Small intestine (tissue), 7 donors: ENCODE results near the gene BABAM2. TPM values are rescaled to one million over a fixed set of nuclear protein-coding genes. Genes with fewer than 3 reads are reported as not detected.
"Not testable (repeated sequence)": the region's sequence is repeated elsewhere in the genome, so short reads cannot be mapped to it uniquely, and the experiment has no call there.

ENCODE experiments used
- DNase-seq, 2 donors: peaks; one replicate each; pipeline versions ENCODE4 v3.0.0 to v3.0.0-alpha.2; 2013
- FAIRE-seq: peaks from 2 replicates; lab custom pipeline; 2012; peaks lifted over from hg19 to GRCh38; lab: Jason Lieb, UNC
- H3K27ac ChIP-seq, 3 donors: one replicate each; pipeline ENCODE4 v1.5.1; 2013; ENCODE audit warnings: low read length in 2 of 3, mild to moderate bottlenecking in 2 of 3, control low read depth in 1 of 3, inconsistent platforms in 1 of 3, low read depth in 1 of 3, moderate library complexity in 1 of 3
- H3K27me3 ChIP-seq, 3 donors: one replicate each; pipeline ENCODE4 v1.6.1; 2013; ENCODE audit warnings: low read length in 3 of 3, inconsistent platforms in 1 of 3; ENCODE audit not compliant: control insufficient read depth in 3 of 3, insufficient read depth in 3 of 3
- H3K36me3 ChIP-seq, 3 donors: one replicate each; pipeline ENCODE4 v1.6.1; 2013; ENCODE audit warnings: low read length in 3 of 3, inconsistent platforms in 1 of 3, low read depth in 1 of 3, mild to moderate bottlenecking in 1 of 3, moderate library complexity in 1 of 3; ENCODE audit not compliant: control insufficient read depth in 3 of 3, insufficient read depth in 2 of 3
- H3K4me1 ChIP-seq, 3 donors: one replicate each; pipeline ENCODE4 v1.6.1; 2013; ENCODE audit warnings: low read length in 2 of 3, inconsistent platforms in 1 of 3, low read depth in 1 of 3, mild to moderate bottlenecking in 1 of 3, moderate library complexity in 1 of 3; ENCODE audit not compliant: control insufficient read depth in 3 of 3, insufficient read depth in 2 of 3
- H3K4me3 ChIP-seq, 3 donors: one replicate each; pipeline ENCODE4 v1.5.1; 2013; ENCODE audit warnings: low read length in 3 of 3, control low read depth in 1 of 3, inconsistent platforms in 1 of 3, low read depth in 1 of 3, mild to moderate bottlenecking in 1 of 3, moderate library complexity in 1 of 3
- H3K9me3 ChIP-seq, 2 donors: one replicate each; pipeline ENCODE4 v1.6.1; 2013; ENCODE audit warnings: low read depth in 1 of 2, low read length in 1 of 2; ENCODE audit not compliant: control insufficient read depth in 2 of 2, insufficient read depth in 1 of 2
- WGBS, 3 donors: extraction: QIAGEN DNeasy Blood & Tissue Kit; methylation state at CpG; one replicate each; pipeline ENCODE4 v1.1.7; 2013; 5-methylcytosine and 5-hydroxymethylcytosine counted together
- polyA plus RNA-seq, 4 donors: library from polyadenylated mRNA; stranded (reverse) in 3 of 4; unstranded in 1 of 4; fragments of 200-250 nt in 3 of 4; fragments of 120-200 nt in 1 of 4; gene quantifications; one replicate each; pipeline versions ENCODE4 v1.2.1 to v1.2.3, GENCODE V29; 2013
- donor health status: healthy with polysubstance abuse.
- donor health status: control.
- donor health status: control.
- donor health status: Bipolar disorder and iron deficiency.
- donor health status: healthy.

The BABAM2 gene
- polyA plus RNA-seq, 4 donors: 19.5 to 38.6 (median 21.5) TPM

DNA sequence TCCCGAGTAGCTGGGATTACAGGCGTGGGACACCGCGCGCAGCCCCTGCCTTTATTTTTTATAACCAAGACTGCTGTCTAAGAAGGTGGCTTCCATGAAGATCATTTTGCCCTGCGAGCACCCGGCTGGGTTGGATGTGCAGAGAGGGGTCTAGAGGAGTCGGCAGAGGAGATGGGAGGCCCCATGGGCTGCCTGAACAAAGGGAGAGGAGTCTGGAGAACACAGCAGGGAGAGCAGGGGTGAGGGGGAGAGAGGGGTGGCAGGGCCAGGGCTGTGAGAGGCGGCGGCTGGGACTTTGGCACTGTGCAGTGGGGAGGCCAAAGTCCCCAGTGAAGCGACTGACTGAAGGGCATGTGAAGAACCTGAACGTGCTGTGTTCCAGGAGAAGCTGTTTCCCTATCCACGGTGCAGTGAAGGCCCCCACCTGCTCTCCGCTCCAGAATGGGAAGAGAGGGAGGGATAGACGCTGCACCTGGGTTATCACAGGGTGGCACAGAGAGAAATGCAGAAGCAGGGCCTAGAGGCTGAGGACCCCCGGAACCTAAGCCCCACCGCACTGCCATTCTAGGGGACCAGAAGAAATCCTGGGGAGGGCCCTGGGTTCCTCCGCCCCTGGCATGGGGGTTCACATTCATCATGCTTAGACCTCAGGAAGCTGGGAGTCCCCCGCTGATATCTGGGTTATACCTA lies 477.3 kb downstream of the BABAM2 start:
- no peaks in the 10 kb centered on the region for H3K27me3 ChIP-seq
- peak overlapping the region in 2 of 3 donors; percentile 76 to 97 for H3K27ac ChIP-seq
- FAIRE-seq: no peak
- H3K4me1 ChIP-seq: peaks cover 5 to 47% (median 8%) of the 10 kb centered on the region in 3 donors
- no peak overlapping the region for H3K4me3 ChIP-seq
- 65 to 77% (median 72%) methylated on average over 17 to 19 of the region's 19 CpGs for WGBS, 3 donors
- peak; percentile 79 to 82 for DNase-seq
- no peaks in the 10 kb centered on the region for H3K36me3 ChIP-seq
- H3K9me3 ChIP-seq: no peaks in the 10 kb centered on the region

- no peaks in the 10 kb centered on the region for H3K36me3 ChIP-seq
- peaks cover 5 to 47% (median 8%) of the 10 kb centered on the region in 3 donors for H3K4me1 ChIP-seq
- DNase-seq (no peak), FAIRE-seq (no peak)
- no peaks in the 10 kb centered on the region for H3K9me3 ChIP-seq
- no peaks in the 10 kb centered on the region for H3K27me3 ChIP-seq
- no peak overlapping the region for H3K4me3 ChIP-seq
- peak overlapping the region in 1 of 3 donors; percentile 64 for H3K27ac ChIP-seq
- WGBS, 3 donors: 76 to 87% (median 86%) methylated on average over 9 of the region's 9 CpGs
These were observed 477.8 kb downstream of the BABAM2 start for GRCh38 chr2:28368357-28368798.

DNA sequence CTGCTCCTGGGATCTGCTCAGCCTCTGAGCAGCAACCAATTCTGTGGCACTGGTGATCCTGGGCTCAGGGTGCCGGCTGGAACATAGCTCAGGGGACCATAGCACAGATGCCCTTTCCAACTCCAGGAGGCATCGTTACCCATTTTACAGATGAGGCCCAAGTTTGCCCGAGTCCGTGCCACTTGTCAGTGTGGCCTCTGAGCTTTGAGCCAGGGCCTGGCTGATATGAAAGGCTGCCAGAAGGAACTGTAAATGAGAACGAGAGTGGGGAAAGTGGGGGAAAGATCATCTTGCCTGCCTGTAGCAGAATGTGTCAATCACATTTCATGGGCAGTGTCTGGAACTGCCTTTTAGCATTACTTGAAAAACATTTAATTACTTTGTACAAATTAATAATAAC lies 478.8 kb downstream of the BABAM2 start:
- Histone ChIP-seq H3K27ac (peak overlapping the region in 2 of 3 donors; percentile 85 to 89), H3K4me1 (peaks cover 5 to 47% (median 8%) of the 10 kb centered on the region in 3 donors), H3K36me3 (no peaks in the 10 kb centered on the region), H3K4me3 (no peak overlapping the region), H3K27me3 (no peaks in the 10 kb centered on the region), H3K9me3 (no peaks in the 10 kb centered on the region)
- no peak for FAIRE-seq
- DNase-seq: peak in 1 of 2 donors; percentile 86
- 25 to 56% (median 42%) methylated on average over 5 of the region's 5 CpGs for WGBS, 3 donors

GRCh38 chr2:28370354-28370753 lies 479.8 kb downstream of the BABAM2 start:
- Histone ChIP-seq H3K27ac (peak overlapping the region in 2 of 3 donors; percentile 85 to 89), H3K9me3 (no peaks in the 10 kb centered on the region), H3K4me1 (peaks cover 5 to 38% (median 10%) of the 10 kb centered on the region in 3 donors), H3K36me3 (no peaks in the 10 kb centered on the region), H3K4me3 (no peak overlapping the region), H3K27me3 (no peaks in the 10 kb centered on the region)
- DNase-seq: peak in 1 of 2 donors; percentile 91
- WGBS, 3 donors: 38 to 66% (median 55%) methylated on average over 3 of the region's 3 CpGs
- FAIRE-seq: no peak

DNA sequence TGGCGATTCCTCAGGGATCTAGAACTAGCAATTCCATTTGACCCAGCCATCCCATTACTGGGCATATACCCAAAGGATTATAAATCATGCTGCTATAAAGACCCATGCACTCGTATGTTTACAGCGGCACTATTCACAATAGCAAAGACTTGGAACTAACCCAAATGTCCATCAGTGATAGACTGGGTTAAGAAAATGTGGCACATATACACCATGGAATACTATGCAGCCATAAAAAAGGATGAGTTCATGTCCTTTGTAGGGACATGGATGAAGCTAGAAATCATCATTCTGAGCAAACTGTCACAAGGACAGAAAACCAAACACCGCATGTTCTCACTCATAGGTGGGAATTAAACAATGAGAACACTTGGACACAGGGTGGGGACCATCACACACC lies 481.2 kb downstream of the BABAM2 start:
- H3K4me1 ChIP-seq: peaks cover 5 to 37% (median 18%) of the 10 kb centered on the region in 3 donors
- 52 to 71% (median 67%) methylated on average over 4 of the region's 4 CpGs for WGBS, 3 donors
- H3K4me3 ChIP-seq, FAIRE-seq, H3K27ac ChIP-seq, H3K36me3 ChIP-seq, H3K27me3 ChIP-seq, H3K9me3 ChIP-seq, DNase-seq: not testable (repeated sequence)

- no peaks in the 10 kb centered on the region for H3K36me3 ChIP-seq
- DNase-seq (no peak), FAIRE-seq (no peak)
- no peaks in the 10 kb centered on the region for H3K27me3 ChIP-seq
- H3K4me1 ChIP-seq: peaks cover 4 to 42% (median 25%) of the 10 kb centered on the region in 3 donors
- no peak overlapping the region for H3K27ac ChIP-seq
- no peak overlapping the region for H3K4me3 ChIP-seq
- no peaks in the 10 kb centered on the region for H3K9me3 ChIP-seq
- WGBS, 3 donors: 65 to 81% (median 75%) methylated on average over 4 of the region's 4 CpGs
These were observed 483.3 kb downstream of the BABAM2 start for GRCh38 chr2:28373854-28374253.

- H3K4me1 ChIP-seq: peaks cover 5 to 47% (median 24%) of the 10 kb centered on the region in 3 donors
- no peaks in the 10 kb centered on the region for H3K36me3 ChIP-seq
- DNase-seq (no peak), FAIRE-seq (no peak)
- H3K27me3 ChIP-seq: no peaks in the 10 kb centered on the region
- no peak overlapping the region for H3K27ac ChIP-seq
- WGBS, 3 donors: 84 to 91% (median 84%) methylated on average over 5 of the region's 5 CpGs
- no peak overlapping the region for H3K4me3 ChIP-seq
- H3K9me3 ChIP-seq: no peaks in the 10 kb centered on the region
These were observed 483.8 kb downstream of the BABAM2 start for GRCh38 chr2:28374331-28374730.

GRCh38 chr2:28375236-28375635 lies 484.7 kb downstream of the BABAM2 start:
- H3K27ac ChIP-seq: no peak overlapping the region
- H3K4me3 ChIP-seq: no peak overlapping the region
- DNase-seq (no peak), FAIRE-seq (no peak)
- no peaks in the 10 kb centered on the region for H3K9me3 ChIP-seq
- H3K4me1 ChIP-seq: peaks cover 10 to 51% (median 23%) of the 10 kb centered on the region in 3 donors
- 86 to 92% (median 90%) methylated on average over 3 of the region's 3 CpGs for WGBS, 3 donors
- no peaks in the 10 kb centered on the region for H3K36me3 ChIP-seq
- H3K27me3 ChIP-seq: no peaks in the 10 kb centered on the region
